ENCODE data around the gene TBX6.
A peak's percentile ranks its signal among the peaks of the same experiment; 100 is the strongest.

Gene TBX6

GRCh38 chr16:30067584-30067916 is 24.2 kb downstream of the TBX6 start:
- in situ Hi-C loops (cut with MboI; ENCODE audit: low pct_unique_long_range_greater_than_20kb, low sequenced_read_pairs, unreplicated experiment) = no loop called here
- DNase-seq (ENCODE audit: low spot score) = no peak
- no peak for TF ChIP-seq CTCF (IDR thresholded peaks at IDR 0.05; ENCODE audit: extremely low read depth, insufficient read depth, missing control alignments)

- DNase-seq (ENCODE audit: low spot score) = no peak
- in situ Hi-C loops (cut with MboI; ENCODE audit: low pct_unique_long_range_greater_than_20kb, low sequenced_read_pairs, unreplicated experiment) = no loop called here
- no peak for TF ChIP-seq CTCF (IDR thresholded peaks at IDR 0.05; ENCODE audit: extremely low read depth, insufficient read depth, missing control alignments)
Observed at GRCh38 chr16:30066761-30067583, 24.8 kb downstream of the TBX6 start.

GRCh38 chr16:30065943-30066760 is 25.6 kb downstream of the TBX6 start:
- DNase-seq (ENCODE audit: low spot score) = no peak
- in situ Hi-C loops (cut with MboI; ENCODE audit: low pct_unique_long_range_greater_than_20kb, low sequenced_read_pairs, unreplicated experiment) = no loop called here
- TF ChIP-seq CTCF (IDR thresholded peaks at IDR 0.05; ENCODE audit: extremely low read depth, insufficient read depth, missing control alignments) = no peak

- in situ Hi-C loops (cut with MboI; ENCODE audit: low pct_unique_long_range_greater_than_20kb, low sequenced_read_pairs, unreplicated experiment) = no loop called here
- TF ChIP-seq CTCF (IDR thresholded peaks at IDR 0.05; ENCODE audit: extremely low read depth, insufficient read depth, missing control alignments) = no peak
- DNase-seq (ENCODE audit: low spot score) = peak; percentile 98
Observed at GRCh38 chr16:30065102-30065942, 26.4 kb downstream of the TBX6 start, which contains the start of gene ALDOA. Gene ALDOA, plus strand, starts transcription at chr16:30065760. Its CDS starts 1,138 bp downstream, at chr16:30066898.

- DNase-seq (ENCODE audit: low spot score) = no peak
- in situ Hi-C loops (cut with MboI; ENCODE audit: low pct_unique_long_range_greater_than_20kb, low sequenced_read_pairs, unreplicated experiment) = no loop called here
- TF ChIP-seq CTCF (IDR thresholded peaks at IDR 0.05; ENCODE audit: extremely low read depth, insufficient read depth, missing control alignments) = no peak
Observed at GRCh38 chr16:30064729-30065101, 27.0 kb downstream of the TBX6 start.

All from GM13977 (cell line).